SKM-1 treated with dmso at 0.1 percent for 144 hours (cell line): ENCODE results near the gene RAB3GAP2.
"Not testable (repeated sequence)": the region's sequence is repeated elsewhere in the genome, so short reads cannot be mapped to it uniquely, and the experiment has no call there.

Experiments
- DNase-seq: peaks from one replicate; lab custom pipeline; 2025; ENCODE audit not compliant: unreplicated experiment; lab: John Stamatoyannopoulos, UW

The RAB3GAP2 gene, protein sequence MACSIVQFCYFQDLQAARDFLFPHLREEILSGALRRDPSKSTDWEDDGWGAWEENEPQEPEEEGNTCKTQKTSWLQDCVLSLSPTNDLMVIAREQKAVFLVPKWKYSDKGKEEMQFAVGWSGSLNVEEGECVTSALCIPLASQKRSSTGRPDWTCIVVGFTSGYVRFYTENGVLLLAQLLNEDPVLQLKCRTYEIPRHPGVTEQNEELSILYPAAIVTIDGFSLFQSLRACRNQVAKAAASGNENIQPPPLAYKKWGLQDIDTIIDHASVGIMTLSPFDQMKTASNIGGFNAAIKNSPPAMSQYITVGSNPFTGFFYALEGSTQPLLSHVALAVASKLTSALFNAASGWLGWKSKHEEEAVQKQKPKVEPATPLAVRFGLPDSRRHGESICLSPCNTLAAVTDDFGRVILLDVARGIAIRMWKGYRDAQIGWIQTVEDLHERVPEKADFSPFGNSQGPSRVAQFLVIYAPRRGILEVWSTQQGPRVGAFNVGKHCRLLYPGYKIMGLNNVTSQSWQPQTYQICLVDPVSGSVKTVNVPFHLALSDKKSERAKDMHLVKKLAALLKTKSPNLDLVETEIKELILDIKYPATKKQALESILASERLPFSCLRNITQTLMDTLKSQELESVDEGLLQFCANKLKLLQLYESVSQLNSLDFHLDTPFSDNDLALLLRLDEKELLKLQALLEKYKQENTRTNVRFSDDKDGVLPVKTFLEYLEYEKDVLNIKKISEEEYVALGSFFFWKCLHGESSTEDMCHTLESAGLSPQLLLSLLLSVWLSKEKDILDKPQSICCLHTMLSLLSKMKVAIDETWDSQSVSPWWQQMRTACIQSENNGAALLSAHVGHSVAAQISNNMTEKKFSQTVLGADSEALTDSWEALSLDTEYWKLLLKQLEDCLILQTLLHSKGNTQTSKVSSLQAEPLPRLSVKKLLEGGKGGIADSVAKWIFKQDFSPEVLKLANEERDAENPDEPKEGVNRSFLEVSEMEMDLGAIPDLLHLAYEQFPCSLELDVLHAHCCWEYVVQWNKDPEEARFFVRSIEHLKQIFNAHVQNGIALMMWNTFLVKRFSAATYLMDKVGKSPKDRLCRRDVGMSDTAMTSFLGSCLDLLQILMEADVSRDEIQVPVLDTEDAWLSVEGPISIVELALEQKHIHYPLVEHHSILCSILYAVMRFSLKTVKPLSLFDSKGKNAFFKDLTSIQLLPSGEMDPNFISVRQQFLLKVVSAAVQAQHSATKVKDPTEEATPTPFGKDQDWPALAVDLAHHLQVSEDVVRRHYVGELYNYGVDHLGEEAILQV (N-terminal part only)

DNA sequence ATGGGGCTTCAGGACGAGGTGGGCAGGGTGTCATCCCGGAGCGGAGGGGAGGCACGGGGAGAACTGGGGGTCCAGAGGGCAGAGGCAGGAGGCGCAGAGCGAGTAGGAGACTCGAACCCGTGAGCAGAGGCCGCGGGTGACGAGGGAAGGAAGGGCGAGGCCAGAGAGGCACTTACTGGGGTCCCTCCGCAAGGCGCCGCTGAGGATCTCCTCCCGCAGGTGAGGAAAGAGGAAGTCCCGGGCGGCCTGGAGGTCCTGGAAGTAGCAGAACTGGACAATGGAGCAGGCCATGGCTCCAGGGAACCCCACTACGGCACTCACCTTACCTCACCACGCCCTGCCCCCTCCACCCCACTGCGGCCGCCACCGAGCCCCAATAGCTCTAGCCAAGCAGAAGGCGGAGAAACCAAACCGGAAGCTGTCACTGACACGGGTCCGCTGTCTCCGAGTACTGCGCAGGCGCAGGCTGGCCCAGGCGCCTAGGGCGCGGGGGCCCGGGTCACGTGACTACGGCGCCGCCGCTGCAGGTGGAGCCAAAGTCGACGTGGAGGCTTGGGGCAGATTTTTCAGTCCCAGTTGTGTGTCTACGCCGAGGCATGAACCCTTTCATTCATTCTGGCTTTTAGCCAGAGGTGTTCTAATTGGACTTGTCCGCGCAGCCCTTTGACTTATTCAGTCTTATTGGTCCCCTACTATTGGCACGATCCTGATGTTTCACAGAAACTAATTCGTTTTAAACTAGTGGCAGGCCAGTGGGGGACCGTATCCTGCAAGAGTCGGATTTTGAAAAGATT lies at the start of gene RAB3GAP2:
Gene RAB3GAP2 (minus strand): TSS at position 407 of the 794 bp plus-strand sequence. CDS start 116 bp downstream, at position 291.
- DNase-seq = peak; percentile 99

DNA sequence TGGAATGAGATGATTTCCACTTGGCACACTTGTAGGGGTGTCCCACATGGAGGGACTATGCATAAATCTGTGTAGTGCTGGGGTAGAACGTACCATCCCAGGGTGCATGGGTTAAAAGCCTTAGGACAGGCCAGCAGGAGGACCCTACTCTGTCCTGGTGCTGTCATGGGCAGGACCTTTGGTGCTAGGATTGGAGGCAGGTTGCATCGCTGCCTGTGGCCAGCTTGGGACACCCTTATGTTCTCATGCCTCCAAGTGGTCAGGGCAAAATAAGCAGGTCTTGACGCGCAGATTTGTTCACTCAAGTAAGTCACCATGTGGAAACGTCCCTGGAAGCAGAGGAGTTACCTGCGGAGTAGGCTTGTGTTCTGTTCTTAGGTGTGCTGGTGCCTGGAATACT lies 49.5 kb upstream of the RAB3GAP2 start:
- DNase-seq = no peak

DNA sequence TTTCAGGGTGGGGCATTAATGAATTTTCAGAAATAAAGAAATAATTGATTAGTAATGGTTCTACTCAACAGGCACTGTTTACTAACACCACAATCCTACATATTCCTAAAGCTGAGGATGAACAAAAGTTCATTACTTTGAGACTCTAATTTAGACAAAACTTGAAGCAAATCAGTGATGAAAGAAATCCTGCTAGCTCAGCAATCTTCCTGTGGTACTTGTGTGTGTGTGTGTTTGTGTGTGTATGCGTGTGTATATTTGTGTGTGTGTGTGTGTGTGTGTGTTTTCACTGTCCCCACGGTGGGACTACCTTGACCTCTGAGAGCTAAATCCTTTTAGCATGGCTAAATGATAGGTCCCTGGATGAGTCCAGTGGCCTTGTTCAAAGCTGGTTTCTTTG lies 48.5 kb upstream of the RAB3GAP2 start:
- DNase-seq = no peak

DNA sequence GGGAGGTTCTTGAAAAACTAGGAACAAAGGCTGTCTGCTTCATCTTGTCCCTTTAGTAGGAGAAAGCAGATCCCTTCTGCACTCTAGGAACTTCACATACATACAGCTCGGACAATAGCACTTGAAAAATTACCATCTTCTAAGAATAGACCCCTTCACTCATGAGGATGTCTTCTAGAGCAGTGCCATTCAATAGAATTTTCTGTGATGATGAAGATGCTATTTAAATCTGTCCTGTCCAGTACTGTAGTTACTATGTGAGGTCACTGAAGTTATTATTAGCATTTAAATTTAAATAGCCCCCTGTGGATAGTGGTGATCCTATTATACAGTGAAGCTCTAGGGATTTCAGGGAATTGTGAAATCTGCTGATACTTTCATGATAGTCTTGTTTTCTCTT lies 46.4 kb upstream of the RAB3GAP2 start:
- DNase-seq = no peak

DNA sequence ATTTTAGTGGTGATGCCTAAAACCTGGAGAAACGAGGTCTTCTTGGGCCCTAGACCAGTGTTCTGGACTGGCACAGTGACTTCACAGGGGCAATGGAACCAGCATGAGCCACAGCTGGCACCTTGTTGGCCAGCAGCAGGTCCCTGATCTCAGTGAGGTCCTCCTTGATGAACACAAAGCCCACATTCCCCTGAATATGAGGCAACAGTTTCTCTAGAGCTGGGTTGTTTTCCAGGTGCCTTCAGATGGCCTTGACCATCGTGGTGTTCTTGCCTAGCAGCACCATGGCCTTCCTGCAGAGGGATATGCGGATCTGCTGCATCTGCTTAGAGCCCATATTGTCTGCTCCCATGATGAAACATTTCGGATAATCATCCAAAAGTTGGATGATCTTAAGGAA lies 44.9 kb upstream of the RAB3GAP2 start:
- no peak for DNase-seq

DNA sequence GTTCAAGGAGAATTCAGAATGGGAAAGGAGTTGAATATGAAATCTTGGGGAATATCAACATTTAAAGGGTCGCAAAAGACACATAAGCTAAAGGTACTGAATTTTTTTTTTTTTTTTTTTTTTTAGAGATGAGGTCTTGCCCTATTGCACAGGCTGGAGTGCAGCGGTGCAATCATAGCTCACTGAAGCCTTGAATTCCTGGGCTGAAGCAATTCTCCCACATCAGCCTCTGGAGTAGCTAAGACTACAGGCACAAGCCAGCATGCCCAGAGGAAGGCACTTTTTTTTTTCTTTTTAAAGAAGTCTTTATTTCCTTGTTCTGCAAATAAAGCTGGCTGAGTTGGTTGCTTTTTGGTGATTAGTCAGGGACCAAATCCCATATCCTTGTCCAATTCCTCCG lies 44.1 kb upstream of the RAB3GAP2 start:
- DNase-seq = no peak

DNA sequence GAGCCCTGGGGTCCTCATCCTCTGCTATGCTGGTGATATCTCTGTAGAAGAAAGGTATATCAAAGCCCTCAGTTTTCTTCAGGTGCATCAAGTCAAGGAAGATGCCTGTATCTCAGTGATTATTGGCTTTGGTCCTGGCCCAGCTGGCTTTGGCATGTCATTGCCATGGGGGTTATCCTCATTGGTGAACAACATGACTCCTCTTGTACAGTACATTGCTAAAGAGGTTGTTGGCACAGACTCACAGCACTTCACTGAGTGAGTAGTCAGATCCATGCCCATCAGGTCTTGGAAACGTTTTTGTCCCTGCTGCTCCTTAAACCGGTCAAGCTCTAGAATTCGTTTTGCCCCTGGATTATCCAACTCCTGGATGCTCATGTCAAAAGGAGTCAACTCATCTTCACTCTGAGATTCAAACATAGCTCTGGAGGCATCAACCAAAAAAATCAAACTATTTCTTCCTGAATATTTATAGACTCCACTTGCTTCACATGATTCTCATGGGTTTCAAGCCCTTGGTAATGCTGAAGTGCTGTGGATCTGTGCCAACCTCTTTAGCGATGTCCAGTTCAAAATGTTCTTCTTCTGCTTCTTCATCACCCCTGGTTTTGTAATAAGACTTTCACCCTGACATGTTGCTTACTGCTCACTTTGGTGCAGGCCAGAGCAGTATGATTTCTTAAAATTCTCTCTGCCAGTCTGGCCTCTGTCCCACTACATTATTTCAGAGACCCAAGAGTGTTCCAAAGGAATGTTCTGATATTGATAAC lies 43.0 kb upstream of the RAB3GAP2 start:
- DNase-seq = no peak

DNA sequence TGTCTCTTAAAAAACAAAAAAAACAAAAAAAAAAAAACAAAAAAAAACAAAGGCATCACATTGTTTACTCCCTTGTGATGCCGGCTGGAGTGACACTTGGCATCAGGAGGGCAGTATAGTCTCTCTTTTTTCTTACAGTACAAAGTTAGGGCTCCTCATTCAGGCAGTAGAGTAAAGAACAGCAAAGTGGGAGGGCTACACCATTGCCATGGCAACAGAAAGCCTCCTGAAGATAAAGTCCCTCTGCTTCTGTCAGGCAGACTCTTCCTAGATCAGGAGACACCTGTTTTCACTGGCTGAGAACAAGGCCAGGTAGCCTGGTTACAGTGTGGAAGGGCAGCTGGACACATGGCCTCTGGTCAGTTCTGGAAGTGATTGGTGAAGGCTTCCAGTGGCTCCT lies 41.3 kb upstream of the RAB3GAP2 start:
- no peak for DNase-seq

DNA sequence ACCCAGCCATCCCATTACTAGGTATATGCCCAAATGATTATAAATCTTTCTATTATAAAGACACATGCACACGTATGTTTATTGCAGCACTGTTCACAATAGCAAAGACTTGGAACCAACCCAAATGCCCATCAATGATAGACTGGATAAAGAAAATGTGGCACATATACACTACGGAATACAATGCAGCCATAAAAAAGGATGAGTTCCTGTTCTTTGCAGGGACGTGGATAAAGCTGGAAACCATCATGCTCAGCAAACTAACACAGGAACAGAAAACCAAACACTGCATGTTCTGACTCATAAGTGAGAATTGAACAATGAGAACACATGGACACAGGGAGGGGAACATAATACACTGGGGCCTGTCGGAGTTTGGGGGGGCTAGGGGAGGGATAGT lies 37.9 kb upstream of the RAB3GAP2 start:
- DNase-seq = not testable (repeated sequence)

DNA sequence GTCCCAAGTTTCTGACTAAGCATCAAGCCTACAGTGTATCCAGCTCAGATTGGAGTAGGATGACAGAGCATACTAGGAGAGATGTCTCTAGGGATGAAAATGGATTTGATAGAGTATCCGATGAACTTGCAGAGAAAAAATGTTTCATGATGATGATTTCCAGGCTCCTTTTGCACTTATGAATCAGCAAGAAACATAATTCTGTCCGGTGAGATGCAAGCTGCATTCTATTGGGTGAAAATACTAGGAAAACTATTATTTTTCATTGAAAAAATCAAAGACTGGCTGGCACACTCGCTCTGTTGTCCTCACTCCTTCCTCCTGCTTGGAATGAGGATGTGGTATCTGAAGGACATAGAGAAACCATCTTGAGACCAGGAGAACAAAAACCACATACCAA lies 35.4 kb upstream of the RAB3GAP2 start:
- no peak for DNase-seq

DNA sequence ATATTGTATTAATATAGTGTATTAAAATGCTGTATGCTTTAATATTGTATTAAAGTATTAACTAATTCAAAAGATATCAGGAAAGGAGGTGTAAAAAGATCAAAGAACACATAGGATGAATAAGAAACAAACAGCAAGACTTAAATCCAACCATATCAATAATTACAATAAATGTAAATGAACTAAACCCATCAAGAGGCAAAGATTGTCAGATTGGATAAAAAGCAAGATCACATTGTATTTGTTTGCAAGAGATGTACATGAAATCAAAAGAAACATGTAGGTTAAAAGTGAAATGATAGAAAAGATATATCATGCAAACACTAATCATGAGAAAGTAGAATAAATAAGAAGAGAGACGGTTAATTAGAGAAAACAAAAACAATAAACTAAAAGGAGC lies 34.1 kb upstream of the RAB3GAP2 start:
- no peak for DNase-seq

DNA sequence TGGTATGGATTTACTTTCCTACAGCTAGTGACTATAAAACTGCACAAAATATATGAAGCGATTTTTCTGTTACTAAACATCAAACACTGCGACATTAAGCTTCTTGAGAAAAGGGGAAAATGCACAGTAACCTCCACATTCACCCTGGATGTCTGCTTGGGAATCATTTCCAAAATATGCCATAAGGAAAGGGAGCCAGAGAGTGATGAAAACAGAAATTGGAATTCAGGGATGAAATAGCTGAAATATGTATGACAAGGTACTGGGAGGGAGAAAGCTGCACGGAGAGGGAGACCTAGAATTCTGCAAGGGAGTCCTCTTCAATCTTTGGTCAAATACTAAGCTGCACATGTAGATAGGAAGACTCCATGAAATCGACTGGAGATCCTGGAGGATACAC lies 31.6 kb upstream of the RAB3GAP2 start:
- DNase-seq = no peak

DNA sequence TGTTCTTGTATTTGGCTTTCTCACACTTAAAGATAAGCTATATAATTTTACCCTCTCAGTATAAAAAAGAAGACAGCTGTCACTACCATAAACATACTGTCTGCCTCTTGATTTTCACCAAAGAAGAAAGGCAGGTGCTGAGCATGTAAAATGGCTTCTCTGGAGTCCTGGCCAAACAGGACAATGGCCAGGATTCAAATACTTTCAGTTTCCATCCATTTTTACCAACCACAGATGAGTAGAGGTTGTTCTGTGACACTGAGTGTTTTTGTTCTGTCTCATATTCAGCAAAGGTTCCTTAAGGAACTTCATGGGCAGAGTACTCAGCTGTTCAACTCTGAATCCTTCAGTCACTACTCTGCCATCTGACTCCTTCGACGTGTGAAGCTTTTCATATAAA lies 29.4 kb upstream of the RAB3GAP2 start:
- DNase-seq = no peak

DNA sequence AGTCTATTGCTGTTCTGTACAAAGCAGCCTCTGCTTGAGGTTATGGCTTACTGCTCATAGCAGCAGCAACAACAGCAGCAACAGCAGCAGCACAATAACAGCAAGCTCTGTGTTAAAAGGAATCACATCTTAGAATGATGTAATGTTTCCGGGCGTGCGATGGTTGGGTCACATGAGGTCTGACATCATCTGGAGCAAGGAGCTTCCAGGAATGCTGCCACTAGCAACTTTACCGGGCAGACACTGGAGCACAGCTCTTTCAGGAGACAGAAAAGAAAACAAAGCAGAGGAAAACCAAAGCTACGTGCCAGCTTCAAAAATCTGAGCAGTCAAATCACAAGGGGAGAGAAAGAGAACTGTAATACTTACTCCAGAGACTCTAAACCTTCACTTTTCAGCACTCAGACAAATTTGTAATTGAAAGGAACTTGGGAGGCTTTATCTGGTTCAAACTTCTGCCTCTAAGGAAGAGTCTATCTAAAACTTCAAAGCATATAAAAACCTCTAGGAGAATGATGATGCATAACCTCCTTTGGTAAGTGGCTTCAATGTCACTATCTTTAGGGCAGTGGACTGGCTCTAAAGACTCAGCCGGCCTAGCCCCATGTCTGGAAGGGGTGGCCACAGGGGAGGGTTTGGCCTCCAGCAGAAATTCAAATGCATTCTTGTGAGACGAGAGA lies 28.3 kb upstream of the RAB3GAP2 start:
- no peak for DNase-seq

DNA sequence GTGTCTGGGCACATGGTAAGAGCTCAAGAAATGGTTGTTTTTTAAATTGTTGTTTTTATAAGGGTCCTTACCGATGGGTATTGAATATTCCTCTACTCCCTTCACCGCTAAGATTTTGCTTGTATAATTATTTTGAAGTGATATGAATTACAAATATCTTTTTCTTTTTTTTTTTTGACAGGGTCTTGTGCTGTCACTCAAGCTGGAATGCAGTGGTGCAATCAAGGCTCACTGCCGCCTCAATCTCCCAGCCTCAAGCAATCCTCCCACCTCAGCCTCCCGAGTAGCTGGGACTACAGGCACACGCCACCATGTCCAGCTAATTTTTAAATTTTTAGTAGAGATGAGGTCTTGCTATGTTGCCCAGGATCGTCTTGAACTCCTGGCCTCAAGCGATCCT lies 27.1 kb upstream of the RAB3GAP2 start:
- no peak for DNase-seq

DNA sequence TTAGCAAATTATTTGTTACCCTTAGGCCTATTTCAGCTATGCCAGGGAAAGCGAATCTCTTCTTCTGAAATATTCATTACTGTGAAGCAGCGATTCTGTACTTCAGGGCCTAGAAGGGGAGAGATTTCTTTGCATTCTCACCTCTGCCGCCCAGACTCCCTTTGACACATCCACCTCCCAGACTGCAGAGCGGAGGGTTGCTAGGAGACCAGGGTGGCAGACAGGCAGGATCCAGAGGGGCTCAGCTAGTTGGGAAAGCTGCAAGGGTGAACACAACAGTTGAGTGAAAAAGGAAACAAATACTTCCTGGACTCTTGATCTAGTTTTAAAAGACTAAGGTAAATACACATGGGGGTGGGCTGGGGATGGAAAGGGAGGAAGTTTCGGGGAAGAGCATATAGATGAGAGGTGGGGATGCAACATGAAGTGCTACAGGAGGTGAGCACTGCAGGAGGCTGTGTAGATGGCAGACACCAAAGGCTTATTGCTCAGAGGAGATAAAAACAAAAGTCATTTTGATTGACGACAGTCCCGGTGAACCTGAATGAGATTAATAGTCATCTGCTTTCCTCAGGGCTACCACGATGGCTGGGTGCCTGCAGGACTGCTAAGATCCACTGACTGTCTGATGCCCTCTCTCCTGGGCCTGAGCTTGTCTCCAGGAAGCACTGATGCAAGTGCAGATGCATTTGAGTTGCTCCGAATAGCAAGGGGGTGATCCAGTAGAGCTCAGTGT lies 26.4 kb upstream of the RAB3GAP2 start:
- DNase-seq = no peak

DNA sequence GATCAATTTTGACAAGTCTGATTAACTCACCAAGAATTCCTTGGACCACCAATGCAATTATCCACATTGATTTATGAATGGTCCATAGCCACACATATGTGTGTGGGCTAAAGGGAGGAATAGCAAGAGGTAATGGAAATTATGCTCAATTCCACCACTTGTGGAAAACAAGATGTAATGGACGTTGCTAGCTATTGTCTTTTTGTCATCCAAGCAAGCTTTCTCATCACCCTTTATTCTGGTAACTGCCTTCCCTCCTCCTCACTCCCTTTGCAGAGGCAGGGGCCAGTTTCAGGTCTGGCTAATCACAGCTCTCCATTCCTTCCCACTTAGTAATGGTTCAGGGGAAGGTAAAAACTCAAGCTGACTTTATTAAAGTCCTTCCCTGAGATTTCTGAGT lies 24.7 kb upstream of the RAB3GAP2 start:
- no peak for DNase-seq

DNA sequence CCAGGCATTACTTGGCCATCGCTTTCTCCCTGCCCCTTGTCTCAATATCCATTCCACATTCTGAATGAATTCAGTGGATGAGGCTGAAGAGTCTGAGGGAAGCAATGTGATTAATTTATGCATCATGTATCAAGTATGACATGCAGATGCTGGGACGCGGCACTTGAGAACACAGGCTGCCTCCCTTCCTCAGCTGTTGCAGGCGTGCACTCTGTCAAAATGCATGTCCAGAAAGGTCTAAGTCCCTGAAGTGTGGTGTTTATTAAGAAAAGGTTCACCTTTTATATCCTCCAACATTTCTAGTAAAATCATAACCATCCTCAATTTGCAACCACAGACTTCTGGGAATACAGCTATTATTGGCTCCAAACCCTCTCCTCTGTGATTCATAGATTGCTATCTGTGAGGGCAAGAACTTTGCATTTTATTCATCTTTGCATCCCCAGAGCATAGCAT lies 22.6 kb upstream of the RAB3GAP2 start:
- DNase-seq = no peak
